Right lung (tissue), 10 donors: ENCODE data around the gene SGMS1. TPM values are rescaled to one million over a fixed set of nuclear protein-coding genes. Genes with fewer than 3 reads are reported as not detected.
"Not testable (repeated sequence)": the region's sequence is repeated elsewhere in the genome, so short reads cannot be mapped to it uniquely, and the experiment has no call there.

ENCODE experiments used
- DNase-seq, 2 donors: peaks; one replicate each; pipeline ENCODE4 v3.0.0-alpha.2; 2013
- long read RNA-seq, 8 donors: transcript quantifications; one replicate each; lab custom pipeline, GENCODE V29; 2026
- polyA plus RNA-seq, 5 donors: library from polyadenylated mRNA; unstranded; fragments of 120-200 nt; gene quantifications; one replicate each; pipeline versions ENCODE4 v1.2.1 to v1.2.3, GENCODE V29; 2013; ENCODE audit warnings: inconsistent platforms in 1 of 5, low replicate concordance in 1 of 5; ENCODE audit not compliant: insufficient read length in 5 of 5, insufficient read depth in 1 of 5

The SGMS1 gene
- 10 to 100 TPM; 44.5 to 63.4 (median 56.6) TPM for polyA plus RNA-seq
- long read RNA-seq, donor 1, partial matches to known transcripts = 18 of 24 reads
- long read RNA-seq, donor 1, other reads (novel, unspliced or antisense) = 0 of 24 reads
- long read RNA-seq, donor 2, partial matches to known transcripts = 0 of 2 reads
- long read RNA-seq, donor 2, other reads (novel, unspliced or antisense) = 0 of 2 reads
- long read RNA-seq, donor 3, partial matches to known transcripts = 11 of 21 reads
- long read RNA-seq, donor 3, other reads (novel, unspliced or antisense) = 5 of 21 reads
- long read RNA-seq, donor 4, partial matches to known transcripts = 0 of 4 reads
- long read RNA-seq, donor 4, other reads (novel, unspliced or antisense) = 0 of 4 reads
- long read RNA-seq, donor 5, transcript SGMS1-204 (2 exons, 625 nt) = major isoform, 5 of 21 reads
- long read RNA-seq, donor 5, partial matches to known transcripts = 7 of 21 reads
- long read RNA-seq, donor 5, other reads (novel, unspliced or antisense) = 5 of 21 reads
- long read RNA-seq, donor 6, transcript SGMS1-202 (11 exons, 3,744 nt) = major isoform, 5 of 15 reads
- long read RNA-seq, donor 6, partial matches to known transcripts = 6 of 15 reads
- long read RNA-seq, donor 6, other reads (novel, unspliced or antisense) = 0 of 15 reads
- long read RNA-seq, donor 7, transcript SGMS1-202 (11 exons, 3,744 nt) = major isoform, 6 of 14 reads
- long read RNA-seq, donor 7, partial matches to known transcripts = 6 of 14 reads
- long read RNA-seq, donor 7, other reads (novel, unspliced or antisense) = 0 of 14 reads
- long read RNA-seq, donor 8, partial matches to known transcripts = 0 of 3 reads
- long read RNA-seq, donor 8, other reads (novel, unspliced or antisense) = 0 of 3 reads

DNA sequence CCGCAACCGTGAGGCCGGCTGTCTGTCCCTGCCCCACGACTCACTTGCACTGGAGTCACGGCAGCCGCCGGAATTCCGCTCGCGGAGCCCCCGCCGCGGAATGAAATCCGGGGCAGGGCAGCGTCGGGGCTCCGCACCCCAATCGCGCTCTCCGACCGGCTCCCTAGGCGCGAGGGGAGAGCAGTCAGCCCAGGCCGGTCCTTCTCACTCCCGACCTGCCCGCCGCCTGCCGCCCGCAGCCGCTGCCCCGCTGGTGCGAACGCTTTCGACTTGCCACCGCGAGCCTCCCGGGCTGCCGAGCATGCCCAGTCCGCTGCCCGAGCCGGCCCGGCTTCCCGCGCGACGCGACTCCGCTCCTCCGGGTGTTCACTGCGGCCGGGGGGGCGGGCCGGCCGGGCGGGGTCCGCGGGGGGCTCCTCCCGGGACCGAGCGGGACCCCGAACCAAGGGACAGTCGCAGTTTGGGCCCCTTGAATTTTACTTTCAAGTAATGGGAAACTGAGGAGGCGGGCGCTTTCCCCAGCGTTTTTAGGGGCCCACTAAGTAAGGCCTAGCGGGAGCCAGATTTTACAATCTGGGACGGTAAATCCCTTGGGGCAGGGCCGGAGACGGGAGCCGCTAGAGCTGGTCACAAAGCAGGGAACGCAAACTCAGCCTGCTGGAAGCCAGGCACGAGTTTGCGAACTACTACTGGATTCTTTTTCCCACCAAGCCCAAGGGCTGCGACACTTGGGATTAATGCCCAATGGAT, at the start of gene SGMS1:
SGMS1 (minus strand) TSS at position 294 of the 750 bp plus-strand sequence. CDS start 279,842 bp downstream, outside the sequence.
- DNase-seq = peak; percentile 85 to 89

DNA sequence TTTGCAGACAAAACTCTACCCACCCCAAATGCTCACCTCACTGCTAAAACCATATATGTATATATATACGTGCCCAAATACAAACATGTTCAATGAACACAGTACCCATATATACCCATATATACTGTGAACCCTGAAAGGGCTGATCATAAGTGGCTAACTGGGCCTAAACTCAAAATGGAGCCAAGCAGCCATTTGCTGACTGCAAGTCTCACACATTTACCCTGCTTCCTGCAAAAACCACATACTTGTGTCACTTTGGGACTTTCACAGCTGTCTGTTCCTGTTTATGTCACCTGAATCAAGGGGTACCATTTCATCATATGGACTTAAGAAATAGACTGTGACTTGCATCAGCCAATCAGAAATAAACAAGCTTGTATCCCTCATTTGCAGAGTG, 48.4 kb upstream of the SGMS1 start:
- not testable (repeated sequence) for DNase-seq

DNA sequence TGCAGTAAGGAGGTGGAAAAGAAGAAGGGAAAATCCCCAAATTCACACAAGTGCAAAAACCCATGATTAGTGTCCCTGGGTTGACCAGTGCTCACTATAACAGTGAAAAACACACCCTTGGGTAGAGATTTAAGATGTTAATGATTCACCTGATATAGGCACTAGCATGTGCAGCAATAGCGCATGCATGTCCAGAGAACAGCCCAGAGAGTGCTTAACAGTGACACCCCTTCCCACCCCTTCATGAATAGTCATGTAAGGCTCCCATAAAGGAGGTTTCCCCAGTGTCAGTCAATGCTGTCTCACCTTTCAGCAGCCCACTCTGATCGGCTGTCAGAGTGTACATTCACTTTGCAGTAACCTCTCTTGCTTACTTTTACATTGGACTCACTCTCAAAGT, 47.9 kb upstream of the SGMS1 start:
- not testable (repeated sequence) for DNase-seq

DNA sequence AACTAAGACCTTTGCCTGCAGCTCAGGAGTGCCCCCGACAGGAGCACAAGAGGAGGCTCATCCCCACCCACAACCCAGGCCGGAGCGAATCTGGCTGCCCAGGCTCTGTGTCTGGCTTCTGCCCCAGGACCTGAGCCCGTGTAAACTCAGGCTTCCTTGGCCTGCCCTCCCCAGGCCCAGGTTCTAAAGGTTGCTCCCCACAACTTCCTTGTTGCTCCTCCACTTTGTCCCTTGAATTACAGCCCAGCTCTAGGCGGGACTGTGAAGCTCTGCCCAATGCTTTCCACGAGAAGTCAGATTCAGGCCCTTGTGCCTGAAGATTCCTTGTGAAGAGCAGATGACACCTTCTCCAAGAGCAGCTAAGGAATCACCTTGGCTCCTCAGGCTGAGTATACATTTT, 46.2 kb upstream of the SGMS1 start:
- DNase-seq = not testable (repeated sequence)

DNA sequence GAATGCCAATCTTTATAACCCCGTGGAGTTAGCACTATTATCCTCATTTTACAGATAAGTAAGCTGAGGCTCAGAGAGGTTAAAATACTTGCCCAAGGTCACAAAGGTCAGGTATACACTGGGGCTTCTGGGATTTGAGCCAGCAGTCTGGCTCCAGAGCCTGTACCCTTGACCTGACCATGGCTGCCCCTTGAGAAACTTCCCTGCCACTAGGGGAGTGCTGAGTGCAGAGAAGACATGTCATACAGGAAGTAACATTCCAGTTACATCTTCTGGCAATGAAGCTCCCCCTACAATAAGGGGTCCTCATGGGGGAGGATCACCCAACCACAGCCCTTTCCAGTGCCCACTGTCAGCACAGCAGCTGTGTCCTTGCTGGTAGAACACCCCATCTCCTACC, 43.6 kb upstream of the SGMS1 start:
- not testable (repeated sequence) for DNase-seq

DNA sequence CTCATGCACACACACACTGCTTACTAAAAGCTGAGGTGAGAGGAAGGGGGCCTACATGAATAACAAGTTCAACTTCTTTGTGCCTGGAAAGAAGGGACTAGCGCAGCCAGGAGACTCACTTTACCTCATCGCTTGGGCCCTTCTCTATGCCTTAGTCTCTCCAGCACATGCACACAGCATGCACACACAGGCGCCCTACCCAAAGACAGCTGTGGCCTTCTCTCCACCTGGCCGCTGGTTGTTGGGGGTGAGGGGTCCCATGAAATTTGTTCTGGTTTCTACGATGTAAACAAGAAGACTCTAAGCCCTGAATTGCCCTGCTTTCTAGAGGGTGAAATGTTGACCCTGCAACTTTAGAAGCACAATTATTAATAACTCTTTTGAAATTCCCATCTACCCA, 38.7 kb upstream of the SGMS1 start:
- DNase-seq = not testable (repeated sequence)

DNA sequence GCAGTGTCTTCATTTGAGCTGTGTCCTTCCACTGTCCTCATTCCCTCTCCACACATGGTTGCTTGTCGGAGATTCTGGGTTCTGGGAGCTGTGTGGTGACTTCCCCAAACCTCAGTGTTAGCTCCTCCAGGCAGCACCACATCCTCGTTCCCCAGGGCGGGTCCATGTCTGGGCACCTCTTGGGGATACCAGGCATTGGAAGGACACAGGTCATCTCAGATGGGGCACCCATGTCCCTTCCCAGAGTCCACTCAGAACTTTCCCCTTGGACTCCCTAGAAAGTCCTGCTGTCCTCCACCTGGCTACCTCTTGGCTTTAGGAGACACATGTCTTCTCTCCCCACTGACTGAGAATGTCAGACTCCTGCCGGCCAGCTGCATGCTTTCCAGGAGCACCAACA, 37.8 kb upstream of the SGMS1 start:
- DNase-seq = not testable (repeated sequence)

DNA sequence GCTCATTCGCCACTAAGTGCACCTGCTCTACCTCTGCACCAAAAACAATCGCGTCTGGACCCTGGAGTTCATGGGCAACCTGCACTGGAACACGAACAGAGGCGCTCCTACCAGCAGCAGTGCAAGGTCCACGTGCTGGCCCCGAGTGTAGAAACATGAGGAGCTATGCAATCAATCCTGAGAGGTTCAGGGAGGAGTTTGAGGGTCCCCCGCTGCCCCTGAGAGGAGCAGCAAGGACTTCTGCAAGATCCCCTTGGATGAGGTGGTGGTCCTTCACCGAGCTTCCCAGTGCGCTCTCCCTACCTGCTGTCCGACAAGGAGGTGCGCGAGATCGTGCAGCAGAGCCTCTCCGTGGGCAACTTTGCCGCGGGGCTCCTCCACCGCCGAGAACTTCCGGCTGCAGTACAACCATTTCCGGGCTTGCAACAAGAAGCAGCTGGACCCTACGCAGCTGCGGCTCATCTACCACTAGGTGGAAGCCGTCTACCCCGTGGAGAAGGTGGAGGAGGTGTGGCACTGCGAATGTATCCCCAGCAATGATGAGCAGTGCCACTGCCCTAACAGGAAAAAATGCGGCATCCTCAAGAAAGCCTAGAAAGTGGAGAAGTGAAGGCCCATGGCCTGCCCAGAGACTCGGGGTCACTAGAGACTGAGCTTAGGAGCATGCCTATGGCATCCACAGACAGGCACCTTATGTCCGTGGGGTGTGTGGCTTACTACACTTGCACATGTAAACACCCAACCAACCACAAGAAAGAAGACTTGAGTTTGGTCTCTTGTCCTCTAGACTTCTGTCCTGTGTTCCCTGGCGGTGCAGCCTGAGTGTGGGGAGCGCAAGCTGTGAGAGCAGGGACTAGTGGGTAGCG, 36.3 kb upstream of the SGMS1 start:
- DNase-seq = not testable (repeated sequence)

DNA sequence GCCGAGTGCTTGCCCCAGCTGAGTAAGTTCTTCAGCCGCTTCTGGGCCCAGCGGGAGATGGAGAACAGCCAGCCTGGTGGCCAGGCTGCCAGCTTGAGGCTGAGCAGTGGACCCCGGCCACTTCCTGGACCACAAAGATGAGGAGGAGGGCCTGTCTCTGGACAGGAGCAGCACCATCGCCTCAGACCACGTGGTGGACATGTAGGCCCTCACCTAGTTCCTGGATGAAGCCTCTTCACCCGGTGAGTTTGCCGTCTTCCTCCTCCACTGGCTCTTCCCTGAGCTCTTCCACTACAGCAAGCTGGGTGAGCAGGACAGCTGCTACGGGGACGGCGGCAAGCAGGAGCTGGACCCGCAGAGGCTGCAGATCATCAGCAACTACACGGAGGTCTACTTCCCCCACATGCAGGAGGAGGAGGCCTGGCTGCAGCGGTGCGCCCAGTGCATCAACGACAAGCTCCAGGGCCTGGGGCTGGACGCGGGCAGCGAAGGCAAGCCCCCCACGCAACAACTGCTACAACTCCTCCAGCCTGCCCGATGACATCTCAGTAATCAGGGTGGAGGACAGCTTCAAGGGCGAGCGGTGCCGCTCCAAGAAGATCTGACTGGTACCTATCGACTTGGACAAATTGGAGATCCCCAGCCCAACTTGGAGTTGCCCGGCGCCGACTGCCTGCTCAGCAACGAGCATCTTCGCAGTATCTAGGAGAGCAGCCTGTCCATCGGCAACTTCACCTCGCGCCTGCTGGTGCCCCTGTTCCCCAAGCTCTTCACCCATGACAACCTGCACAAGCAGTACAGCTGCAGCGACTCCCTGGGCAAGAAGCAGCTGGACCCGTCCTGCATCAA, 35.5 kb upstream of the SGMS1 start:
- DNase-seq = not testable (repeated sequence)

DNA sequence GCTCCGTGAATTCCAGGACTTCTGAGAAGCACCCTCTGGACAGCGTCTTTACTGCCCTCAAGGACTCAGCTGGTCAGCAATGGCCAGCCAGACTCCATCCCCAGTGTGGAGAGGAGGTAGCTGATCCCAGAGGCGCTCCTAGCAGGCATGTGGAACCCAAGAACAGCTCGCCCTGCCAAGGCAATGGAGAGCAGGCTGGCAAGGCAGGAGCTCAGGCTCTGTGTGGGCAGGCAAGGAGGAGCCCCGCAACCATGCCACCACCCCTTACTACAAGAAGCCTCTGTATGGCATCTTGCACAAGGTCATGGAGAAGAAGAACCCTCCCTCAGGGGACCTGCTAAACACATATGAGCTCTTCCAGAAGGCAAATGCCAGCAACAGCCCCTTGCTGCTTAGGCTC, 34.4 kb upstream of the SGMS1 start:
- no peak for DNase-seq

DNA sequence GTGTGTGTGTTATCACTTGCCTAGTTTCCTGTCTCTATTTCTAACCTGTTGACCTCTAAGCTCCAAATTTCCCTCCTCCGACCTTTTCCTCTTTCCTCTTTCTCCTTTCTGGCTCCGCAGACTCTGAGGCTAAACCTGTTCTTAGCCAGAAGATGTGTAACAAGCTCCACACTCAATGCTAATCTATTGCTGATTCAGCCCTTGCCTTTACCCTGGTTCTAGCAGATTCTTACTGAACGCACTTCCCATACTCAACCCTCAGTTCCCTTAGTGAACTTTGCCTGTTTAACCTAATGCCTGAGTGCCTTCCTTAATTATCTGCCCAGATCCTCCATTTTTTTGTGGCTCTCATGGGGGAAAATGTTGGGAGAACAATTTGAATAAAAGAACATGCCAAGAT, 30.0 kb upstream of the SGMS1 start:
- no peak for DNase-seq

DNA sequence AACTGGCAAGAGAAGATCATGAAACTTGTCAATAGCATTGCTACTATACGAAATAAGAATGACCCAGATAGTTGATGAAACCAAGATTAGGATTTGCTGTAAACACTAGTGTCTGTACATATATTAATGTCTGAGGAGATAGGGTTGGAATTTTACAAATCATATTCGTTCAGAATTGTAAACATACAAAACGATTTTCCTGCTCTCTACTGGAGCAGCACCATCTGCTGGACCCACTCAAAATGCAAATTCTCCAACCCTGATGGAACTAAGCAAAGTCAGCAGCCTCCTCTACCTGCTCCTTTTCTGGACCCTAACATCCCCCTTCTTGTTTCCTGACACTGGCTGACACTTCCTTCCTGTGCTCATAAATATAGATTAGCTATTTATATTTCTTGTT, 29.4 kb upstream of the SGMS1 start:
- peak; percentile 26 to 37 for DNase-seq

DNA sequence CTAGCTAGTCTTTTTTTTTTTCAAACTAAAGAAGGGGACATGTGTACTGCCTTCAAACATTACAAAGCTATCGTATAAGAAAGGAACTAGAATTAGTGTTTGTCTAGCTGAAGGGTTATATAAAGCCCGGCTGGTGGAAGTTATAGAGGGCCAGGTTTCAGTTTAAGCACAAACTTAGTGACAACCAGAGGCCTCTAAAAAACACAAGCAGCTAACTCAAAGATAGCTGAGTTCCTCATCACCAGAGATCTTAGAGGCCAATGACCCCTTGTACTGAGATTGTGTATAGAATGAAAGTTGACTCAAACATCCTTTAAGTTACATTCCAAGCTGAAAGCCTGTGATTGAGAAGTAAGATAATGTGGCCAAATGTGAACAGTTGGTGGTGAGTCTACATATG, 28.1 kb upstream of the SGMS1 start:
- DNase-seq = no peak

DNA sequence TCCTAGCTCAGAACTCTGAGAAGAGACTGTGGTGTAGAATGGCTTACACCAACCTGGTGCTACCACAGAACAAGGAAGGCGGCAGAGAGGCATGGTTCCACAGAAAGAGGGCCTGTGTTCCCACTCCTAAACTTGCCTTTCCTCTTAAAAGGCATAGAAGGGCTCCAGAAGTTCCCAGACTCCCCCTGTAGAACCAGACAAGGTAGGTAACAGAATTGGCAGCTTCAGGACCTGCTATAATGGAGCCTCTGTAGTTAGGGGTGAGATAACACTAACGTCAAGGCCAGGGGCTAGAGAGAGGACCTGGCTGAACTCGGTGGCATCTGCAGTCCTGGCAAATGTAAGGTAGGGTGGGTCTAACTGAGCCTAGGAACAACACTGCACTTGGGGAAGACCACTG, 26.7 kb upstream of the SGMS1 start:
- no peak for DNase-seq

DNA sequence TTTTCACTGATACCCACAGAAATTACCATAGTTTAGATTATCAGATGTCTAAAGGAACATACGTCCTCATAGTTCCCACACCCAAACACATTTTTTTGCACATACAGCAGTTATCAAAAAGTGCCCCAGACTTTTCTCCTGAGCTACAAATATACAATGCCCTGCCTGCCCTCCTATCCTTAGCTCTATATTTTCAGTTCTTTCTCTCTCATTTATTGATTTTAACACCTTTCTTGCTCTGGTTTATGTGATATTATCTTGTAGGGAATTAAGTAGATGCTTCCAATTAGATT, 25.1 kb upstream of the SGMS1 start:
- no peak for DNase-seq

DNA sequence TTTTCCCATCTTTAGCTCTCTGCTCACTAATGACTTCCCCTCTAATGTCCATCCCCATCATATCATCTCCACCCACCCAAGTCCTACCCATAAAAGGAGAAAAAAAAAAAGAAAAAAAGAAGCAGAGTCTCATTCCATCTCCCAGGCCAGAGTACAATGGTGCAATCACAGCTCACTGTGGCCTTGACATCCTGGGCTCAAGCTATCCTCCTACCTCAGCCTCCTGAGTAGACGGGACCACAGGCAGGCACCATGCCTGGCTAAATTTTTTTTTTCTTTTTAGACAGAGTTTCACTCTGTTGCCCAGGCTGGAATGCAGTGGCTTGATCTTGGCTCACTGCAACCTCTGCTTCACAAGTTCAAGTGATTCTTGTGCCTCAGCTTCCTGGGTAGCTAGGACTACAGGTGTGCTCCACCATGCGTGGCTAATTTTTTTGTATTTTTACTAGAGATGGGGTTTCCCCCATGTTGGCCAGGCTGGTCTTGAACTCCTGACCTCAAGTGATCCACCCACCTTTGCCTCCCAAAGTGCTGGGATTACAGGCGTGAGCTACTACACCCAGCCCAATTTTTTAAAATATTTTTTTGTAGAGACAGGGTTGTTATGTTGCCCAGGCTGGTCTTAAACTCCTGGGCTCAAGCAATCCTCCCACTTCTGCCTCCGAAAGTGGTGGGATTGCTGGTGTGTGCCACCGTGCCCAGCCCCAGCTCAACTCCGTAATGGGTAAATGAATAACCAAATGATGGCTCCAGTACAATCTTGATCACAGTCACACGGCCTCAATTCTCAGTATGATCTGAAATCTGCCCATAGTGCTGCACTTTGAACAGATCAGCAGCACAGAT, 24.6 kb upstream of the SGMS1 start:
- no peak for DNase-seq

DNA sequence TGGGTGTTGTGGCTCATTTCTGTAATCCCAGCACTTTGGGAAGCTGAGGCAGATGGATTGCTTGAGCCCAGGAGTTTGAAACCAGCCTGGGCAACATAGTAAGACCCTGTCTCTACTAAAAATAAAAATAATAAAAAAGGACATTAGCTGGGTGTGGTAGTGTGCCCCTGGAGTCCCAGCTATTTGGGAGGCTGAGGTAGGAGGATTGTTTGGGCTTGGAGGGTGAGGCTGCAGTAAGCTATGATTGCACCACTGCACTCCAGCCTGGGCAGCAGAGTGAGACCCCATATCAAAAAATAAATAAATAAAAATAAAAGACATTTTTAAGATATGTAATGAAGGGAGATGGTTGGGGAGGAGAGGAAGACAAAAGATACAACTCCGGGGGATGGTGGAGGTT, 23.6 kb upstream of the SGMS1 start:
- DNase-seq = not testable (repeated sequence)

DNA sequence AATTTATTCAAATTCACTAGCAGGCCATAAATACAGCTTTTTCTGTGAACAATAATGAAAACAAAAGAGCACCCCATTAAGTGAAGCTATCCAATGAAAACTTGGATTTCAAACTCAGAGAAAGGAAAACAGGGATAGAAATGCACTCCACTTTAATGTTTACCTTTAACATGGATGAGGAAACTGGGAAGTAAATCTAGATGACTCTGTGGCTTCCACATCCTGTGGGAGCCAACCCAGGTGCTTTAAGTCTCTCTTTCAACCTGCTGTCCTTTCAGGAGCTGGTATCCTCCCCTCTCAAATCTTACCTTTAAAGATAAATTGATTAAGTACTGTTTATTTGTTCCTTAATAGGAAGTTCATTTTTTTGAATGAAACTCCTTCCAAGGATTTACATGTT, 21.5 kb upstream of the SGMS1 start:
- DNase-seq = no peak

DNA sequence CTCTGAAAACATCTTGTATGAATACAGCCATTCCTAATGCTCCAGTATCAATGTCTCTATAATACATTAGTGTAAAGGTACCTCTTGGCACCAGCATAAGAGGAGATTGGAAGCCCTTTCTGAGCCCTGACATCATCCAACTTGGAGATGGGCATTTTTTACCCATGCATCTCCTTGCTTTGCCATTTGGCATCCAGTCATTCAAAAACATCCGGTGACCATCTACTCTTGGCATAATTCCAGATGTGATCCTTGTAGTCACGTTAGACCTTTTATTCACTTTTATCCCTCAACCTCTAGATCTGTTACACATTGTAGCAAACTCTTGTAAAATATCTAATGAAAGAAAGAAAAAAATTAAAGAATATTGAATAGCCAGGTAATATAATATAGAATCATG, 17.9 kb upstream of the SGMS1 start:
- no peak for DNase-seq
